GM23338 (cell line): Measurements from ENCODE around the gene SPEM3. TPM values are rescaled to one million over a fixed set of nuclear protein-coding genes. Genes with fewer than 3 reads are reported as not detected.

Experiments
- ATAC-seq: fragments of 200-7000 bp; cut with Tn5 transposase; 3 replicates; pipeline ENCODE4 v1.9.1; 2020
- DNase-seq: peaks from one replicate; pipeline ENCODE4 v3.0.0-alpha.2; 2015; ENCODE audit warnings: low spot score
- H2AFZ ChIP-seq: fragments of 200-600 bp; sonication (generic); 2 replicates; pipeline ENCODE4 v1.8.0; 2016; ENCODE audit warnings: antibody characterized with exemption, mild to moderate bottlenecking, moderate library complexity
- H3F3A ChIP-seq: fragments of 200-600 bp; sonication (generic); replicated peaks from 2 replicates; pipeline ENCODE4 v1.8.0; 2017; ENCODE audit warnings: antibody characterized with exemption, mixed run types, low read depth
- H3K27ac ChIP-seq: fragments of 200-600 bp; sonication (generic); 2 replicates; pipeline ENCODE4 v1.6.1; 2016; ENCODE audit warnings: low read depth
- H3K27me3 ChIP-seq: fragments of 200-600 bp; sonication (generic); 2 replicates; pipeline ENCODE4 v1.8.0; 2016; ENCODE audit warnings: mild to moderate bottlenecking, mixed run types, moderate library complexity; ENCODE audit not compliant: insufficient read depth
- H3K36me3 ChIP-seq: fragments of 200-600 bp; sonication (generic); 2 replicates; pipeline ENCODE4 v1.8.0; 2016; ENCODE audit warnings: mild to moderate bottlenecking; ENCODE audit not compliant: insufficient read depth
- H3K4me1 ChIP-seq: fragments of 200-600 bp; sonication (generic); 2 replicates; pipeline ENCODE4 v1.8.0; 2016; ENCODE audit warnings: mild to moderate bottlenecking, moderate library complexity; ENCODE audit not compliant: insufficient read depth
- H3K4me2 ChIP-seq: fragments of 200-600 bp; sonication (generic); 2 replicates; pipeline ENCODE4 v1.7.1; 2017; ENCODE audit warnings: mixed run types
- H3K4me3 ChIP-seq: fragments of 200-600 bp; sonication (generic); 2 replicates; pipeline ENCODE4 v1.6.1; 2016; ENCODE audit warnings: mixed run types
- H3K79me2 ChIP-seq: fragments of 200-600 bp; sonication (generic); replicated peaks from 2 replicates; pipeline ENCODE4 v1.8.0; 2017; ENCODE audit warnings: mild to moderate bottlenecking; ENCODE audit not compliant: insufficient read depth
- H3K9me2 ChIP-seq: fragments of 200-600 bp; sonication (generic); 2 replicates; pipeline ENCODE4 v1.8.0; 2017; ENCODE audit not compliant: insufficient read depth
- H4K20me1 ChIP-seq: fragments of 200-600 bp; sonication (generic); replicated peaks from 2 replicates; pipeline ENCODE4 v1.8.0; 2017; ENCODE audit warnings: mild to moderate bottlenecking; ENCODE audit not compliant: insufficient read depth
- H3K27ac Mint-ChIP-seq: 2 replicates; pipeline ENCODE4 v1.8.0; 2020; ENCODE audit warnings: inconsistent platforms, mild to moderate bottlenecking, moderate library complexity, mixed read lengths
- H3K27me3 Mint-ChIP-seq: 3 replicates; pipeline ENCODE4 v1.8.0; 2022; ENCODE audit warnings: low read depth, mild to moderate bottlenecking, moderate library complexity, mixed read lengths, inconsistent platforms; ENCODE audit not compliant: insufficient read depth, poor library complexity
- H3K36me3 Mint-ChIP-seq: 3 replicates; pipeline ENCODE4 v1.8.0; 2021; ENCODE audit warnings: low read depth, mild to moderate bottlenecking, inconsistent platforms, moderate library complexity, mixed read lengths
- H3K4me1 Mint-ChIP-seq: 3 replicates; pipeline ENCODE4 v1.8.0; 2020; ENCODE audit warnings: mild to moderate bottlenecking, inconsistent platforms, mixed read lengths
- H3K4me3 Mint-ChIP-seq: 3 replicates; pipeline ENCODE4 v1.8.0; 2021; ENCODE audit warnings: moderate library complexity, mild to moderate bottlenecking, inconsistent platforms, mixed read lengths
- H3K9me3 Mint-ChIP-seq: 3 replicates; pipeline ENCODE4 v1.8.0; 2020; ENCODE audit warnings: moderate library complexity, mild to moderate bottlenecking, inconsistent platforms, mixed read lengths
- CREB1 ChIP-seq: fragments of 250-450 bp; sonication (Bioruptor Pico); IDR thresholded peaks from 2 replicates; pipeline ENCODE4 v1.5.0; 2020; ENCODE audit warnings: low read depth, mild to moderate bottlenecking, moderate library complexity
- CTCF ChIP-seq, 2 experiments: fragments of 200-600 bp in 1 of 2; sonication (generic) in 1 of 2; conservative IDR thresholded peaks; 2 replicates each; pipeline versions ENCODE4 v1.5.1 to v1.6.1; 2016 to 2017; ENCODE audit warnings: antibody characterized with exemption in 2 of 2, low read depth in 2 of 2, mild to moderate bottlenecking in 2 of 2, moderate library complexity in 1 of 2
- ETS1 ChIP-seq: IDR thresholded peaks from 2 replicates; pipeline ENCODE4 v1.6.1; 2016; ENCODE audit warnings: antibody characterized with exemption
- EZH2 ChIP-seq: fragments of 200-600 bp; sonication (generic); IDR thresholded peaks from one replicate; pipeline ENCODE4 v1.8.0; 2017; ENCODE audit warnings: antibody characterized with exemption, mild to moderate bottlenecking, low read depth; ENCODE audit not compliant: unreplicated experiment
- EZH2phosphoT487 ChIP-seq: fragments of 200-600 bp; sonication (generic); IDR thresholded peaks from one replicate; pipeline ENCODE4 v1.8.1; 2018; ENCODE audit warnings: antibody characterized with exemption; ENCODE audit not compliant: unreplicated experiment
- JUNB ChIP-seq: IDR thresholded peaks from one replicate; pipeline ENCODE4 v1.6.1; 2016; ENCODE audit warnings: antibody characterized with exemption; ENCODE audit not compliant: unreplicated experiment
- POLR2AphosphoS5 ChIP-seq: IDR thresholded peaks from 2 replicates; pipeline ENCODE4 v1.6.1; 2016; ENCODE audit warnings: antibody characterized with exemption, low read depth
- REST ChIP-seq: IDR thresholded peaks from one replicate; pipeline ENCODE4 v1.6.1; 2018; ENCODE audit warnings: antibody characterized with exemption; ENCODE audit not compliant: unreplicated experiment
- STAT1 ChIP-seq: IDR thresholded peaks from one replicate; pipeline ENCODE4 v1.6.1; 2016; ENCODE audit warnings: antibody characterized with exemption; ENCODE audit not compliant: unreplicated experiment
- ZNF114 ChIP-seq: fragments of 250-450 bp; sonication (Bioruptor Pico); IDR thresholded peaks from 2 replicates; pipeline ENCODE4 v1.5.0; 2020; ENCODE audit warnings: mild to moderate bottlenecking, moderate library complexity
- ZNF331 ChIP-seq: fragments of 250-450 bp; sonication (Bioruptor Pico); IDR thresholded peaks from 2 replicates; pipeline ENCODE4 v1.5.0; 2020; ENCODE audit warnings: low read depth, mild to moderate bottlenecking, moderate library complexity
- ZNF462 ChIP-seq: fragments of 250-450 bp; sonication (Bioruptor Pico); IDR thresholded peaks from 2 replicates; pipeline ENCODE4 v1.5.0; 2020; ENCODE audit warnings: mild to moderate bottlenecking, moderate library complexity
- polyA plus RNA-seq: library from polyadenylated mRNA; unstranded; fragments of >200 nt; fragmentation: Nextera tagmentation; extraction: Ambion mirVana; gene quantifications from 2 replicates; pipeline ENCODE4 v1.2.1, GENCODE V29; 2016
- total RNA-seq: library from RNA; depleted of rRNA; stranded (reverse); fragments of >200 nt; shearing (Covaris generic); gene quantifications from 2 replicates; pipeline ENCODE4 v1.2.3, GENCODE V29; 2014

SPEM3 gene
- total and polyA plus RNA-seq, 2 experiments from 2014 or later: not detected

GRCh38 chr17:7396147-7396546 lies 32.5 kb upstream of the SPEM3 start:
- H3K4me3 Mint-ChIP-seq: no peak overlapping the region; the same call in 2 of the 3 replicates

More at GRCh38 chr17:7396147-7396546, 32.5 kb upstream of the SPEM3 start:
- H3K36me3 ChIP-seq: peaks cover under 1% of the 10 kb centered on the region; the same call in 1 of the 2 replicates
- no peak for TF ChIP-seq CTCF (conservative IDR thresholded peaks at IDR 0.05; ENCODE audit: low read depth in 2 of 2)
- no peak for TF ChIP-seq ZNF114
- no peak for TF ChIP-seq EZH2phosphoT487
- TF ChIP-seq JUNB: no peak
- no peak for TF ChIP-seq CREB1 (CRISPR knock-in tag)
- TF ChIP-seq EZH2: no peak
- TF ChIP-seq ZNF331 (CRISPR knock-in tag): no peak
- no peak for TF ChIP-seq REST
- TF ChIP-seq ETS1: no peak
- no peak for TF ChIP-seq POLR2AphosphoS5
- no peak for TF ChIP-seq STAT1
- TF ChIP-seq ZNF462 (CRISPR knock-in tag): no peak
- Mint-ChIP-seq H3K4me1 (peaks cover 12% of the 10 kb centered on the region), H3K27ac (no peak overlapping the region), H3K36me3 (peaks cover 15% of the 10 kb centered on the region; the same call in 2 of the 3 replicates), H3K9me3 (no peaks in the 10 kb centered on the region), H3K27me3 (peaks cover 16% of the 10 kb centered on the region)
- H3K27ac ChIP-seq: no peak overlapping the region
- peaks cover 10% of the 10 kb centered on the region for H4K20me1 ChIP-seq
- no peak overlapping the region for H3K4me3 ChIP-seq
- H3K4me1 ChIP-seq: no peaks in the 10 kb centered on the region; the same call in 1 of the 2 replicates
- no peaks in the 10 kb centered on the region for H3K9me2 ChIP-seq
- ATAC-seq: no peak
- H3K27me3 ChIP-seq: no peaks in the 10 kb centered on the region
- no peak overlapping the region for H2AFZ ChIP-seq
- DNase-seq: no peak
- no peak overlapping the region for H3K4me2 ChIP-seq
- H3F3A ChIP-seq: peaks cover 24% of the 10 kb centered on the region; the same call in 1 of the 2 replicates
- no peaks in the 10 kb centered on the region for H3K79me2 ChIP-seq
